Measurements from ENCODE around the gene CDON.
"Not testable (repeated sequence)": the region's sequence is repeated elsewhere in the genome, so short reads cannot be mapped to it uniquely, and the experiment has no call there.

Gene CDON

DNA sequence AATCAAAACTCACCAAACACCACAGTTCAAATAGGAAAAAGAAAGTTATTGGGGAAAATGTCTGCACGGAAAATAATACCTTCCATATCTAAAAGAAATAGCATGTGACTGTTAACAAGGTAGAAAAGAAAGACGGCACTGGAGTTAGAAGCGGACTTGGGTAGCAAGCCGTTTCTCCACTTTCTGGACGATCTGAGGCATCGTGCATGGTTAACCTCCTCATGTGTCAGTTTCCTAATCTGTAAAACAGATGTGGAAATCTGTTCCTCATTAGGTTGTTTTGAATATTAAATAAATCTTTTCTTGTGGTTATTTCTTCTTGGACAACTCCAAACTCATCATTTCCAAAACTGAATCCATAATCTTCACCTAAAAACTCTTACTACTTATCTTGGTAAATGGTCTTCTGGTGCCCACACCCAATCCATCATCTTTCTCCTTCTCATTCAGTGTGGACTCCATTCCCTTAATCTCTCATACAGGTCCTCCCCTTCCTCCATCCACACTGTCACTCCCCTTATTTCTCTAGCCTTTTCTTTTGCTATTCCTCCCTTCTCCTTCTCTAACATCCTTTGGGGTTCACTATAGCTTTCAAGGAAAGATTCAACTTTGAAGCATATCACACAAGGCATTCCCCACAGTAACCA lies 63.3 kb downstream of the CDON start:
- H3K4me3 Mint-ChIP-seq = no peak overlapping the region
- H3K9me3 Mint-ChIP-seq = no peaks in the 10 kb centered on the region
- no peaks in the 10 kb centered on the region for H3K4me1 Mint-ChIP-seq
- H3K36me3 Mint-ChIP-seq = peaks cover 7% of the 10 kb centered on the region
- no peaks in the 10 kb centered on the region for H3K27me3 Mint-ChIP-seq
- H3K27ac Mint-ChIP-seq = no peak overlapping the region

DNA sequence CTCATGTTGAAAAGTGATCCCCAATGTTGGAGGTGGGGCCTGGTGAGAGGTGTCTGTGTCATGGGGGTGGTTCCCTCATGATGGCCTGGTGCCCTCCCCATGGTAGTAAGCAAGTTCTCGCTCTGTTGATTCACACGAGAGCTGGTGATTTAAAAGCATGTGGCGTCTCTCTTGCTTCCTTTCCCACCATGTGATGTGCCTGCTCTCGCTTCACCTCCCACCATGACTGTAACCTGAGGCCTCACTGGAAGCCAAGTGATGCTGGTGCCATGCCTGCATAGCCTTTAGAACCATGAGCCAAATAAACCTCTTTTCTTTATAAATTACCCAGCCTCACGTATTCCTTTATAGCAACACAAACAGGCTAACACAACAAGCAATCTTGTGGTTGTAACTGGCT lies 64.4 kb downstream of the CDON start:
- H3K4me3 Mint-ChIP-seq = no peak overlapping the region
- H3K36me3 Mint-ChIP-seq = peaks cover 7% of the 10 kb centered on the region
- H3K27ac Mint-ChIP-seq = no peak overlapping the region
- H3K27me3 Mint-ChIP-seq = no peaks in the 10 kb centered on the region
- no peaks in the 10 kb centered on the region for H3K4me1 Mint-ChIP-seq
- no peaks in the 10 kb centered on the region for H3K9me3 Mint-ChIP-seq

DNA sequence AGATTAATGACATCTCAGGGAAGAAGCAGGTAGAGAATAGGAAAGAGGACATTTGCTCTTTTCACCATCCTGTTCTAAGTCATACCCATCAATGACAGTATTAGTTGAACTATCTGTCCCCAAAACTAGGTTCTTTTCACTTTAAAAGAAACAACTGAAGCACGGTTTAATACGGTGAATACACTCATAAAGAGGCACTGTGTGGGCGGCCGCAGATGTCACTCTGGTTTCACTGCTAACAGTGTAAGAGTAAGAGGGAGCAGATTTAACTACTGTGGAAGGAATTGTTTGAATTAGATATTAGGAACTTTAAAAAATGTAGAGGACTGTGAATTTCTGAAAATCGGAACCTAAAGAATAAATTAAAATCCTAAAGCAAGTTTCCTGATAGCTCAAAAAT lies 67.4 kb downstream of the CDON start:
- H3K27me3 Mint-ChIP-seq = no peaks in the 10 kb centered on the region
- no peaks in the 10 kb centered on the region for H3K9me3 Mint-ChIP-seq
- peaks cover 4% of the 10 kb centered on the region for H3K36me3 Mint-ChIP-seq
- H3K4me3 Mint-ChIP-seq = no peak overlapping the region
- no peak overlapping the region for H3K27ac Mint-ChIP-seq
- no peaks in the 10 kb centered on the region for H3K4me1 Mint-ChIP-seq

DNA sequence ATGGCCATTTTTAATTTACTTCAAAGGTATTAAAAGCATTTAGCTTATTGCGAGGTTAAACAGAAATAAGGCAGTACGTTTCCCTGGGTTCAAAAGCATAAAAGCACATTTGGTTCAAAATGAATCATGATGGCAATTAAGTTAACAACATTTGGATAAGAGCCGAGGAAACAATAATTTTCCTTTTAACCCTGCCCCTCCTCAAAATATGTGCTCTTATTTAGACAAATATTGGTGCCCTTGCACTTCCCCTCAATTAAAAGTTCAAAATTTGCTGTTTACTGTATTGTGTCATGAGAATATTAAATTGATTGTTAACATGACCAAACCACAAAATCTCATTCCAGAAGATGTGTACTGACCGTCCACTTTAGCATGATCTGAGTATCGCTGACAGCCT lies 68.2 kb downstream of the CDON start:
- no peak overlapping the region for H3K27ac Mint-ChIP-seq
- H3K36me3 Mint-ChIP-seq = peaks cover 5% of the 10 kb centered on the region
- no peaks in the 10 kb centered on the region for H3K27me3 Mint-ChIP-seq
- no peak overlapping the region for H3K4me3 Mint-ChIP-seq
- no peaks in the 10 kb centered on the region for H3K4me1 Mint-ChIP-seq
- H3K9me3 Mint-ChIP-seq = no peaks in the 10 kb centered on the region

DNA sequence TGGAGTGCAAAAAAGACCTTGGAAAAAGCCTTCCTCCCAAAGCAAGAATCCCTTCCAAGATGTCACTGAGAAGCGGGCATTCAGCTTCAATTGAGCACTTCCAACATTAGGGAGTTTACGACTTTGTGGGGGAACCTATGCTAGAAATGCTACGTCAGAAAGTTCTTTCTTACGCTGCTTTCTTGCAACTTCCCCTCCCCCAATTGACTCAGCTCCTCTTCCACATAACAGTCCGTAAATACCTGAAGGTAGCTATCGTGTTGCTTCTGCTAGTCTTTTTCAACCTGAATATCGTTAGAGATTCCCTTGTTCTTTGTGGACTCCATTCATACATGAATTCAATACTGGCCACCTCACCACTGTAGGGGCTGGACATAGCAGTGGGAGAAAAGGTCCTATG lies 69.8 kb downstream of the CDON start:
- Mint-ChIP-seq H3K4me1 (no peaks in the 10 kb centered on the region), H3K9me3 (no peaks in the 10 kb centered on the region), H3K27ac (no peak overlapping the region), H3K4me3 (no peak overlapping the region), H3K27me3 (no peaks in the 10 kb centered on the region), H3K36me3 (peaks cover 6% of the 10 kb centered on the region)

DNA sequence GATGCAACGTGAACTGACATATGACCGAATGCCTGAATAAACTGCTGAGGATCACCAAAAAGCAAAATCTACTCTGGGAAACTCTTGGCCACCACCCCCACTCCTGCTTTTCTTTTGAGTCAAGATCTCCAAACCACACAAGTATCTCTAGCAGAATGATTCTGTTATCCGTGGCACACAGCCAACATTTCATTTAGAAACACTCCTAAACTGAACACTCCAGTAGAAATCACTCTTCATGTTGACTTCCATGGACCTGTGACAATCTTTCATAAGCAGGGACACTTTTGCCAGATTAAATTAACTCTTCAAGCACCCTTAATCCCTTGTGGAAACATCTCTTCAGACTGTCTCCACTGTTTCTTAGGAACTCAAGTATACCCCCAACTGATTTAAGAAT lies 72.4 kb downstream of the CDON start:
- no peaks in the 10 kb centered on the region for H3K9me3 Mint-ChIP-seq
- H3K27ac Mint-ChIP-seq = no peak overlapping the region
- no peaks in the 10 kb centered on the region for H3K27me3 Mint-ChIP-seq
- no peak overlapping the region for H3K4me3 Mint-ChIP-seq
- H3K4me1 Mint-ChIP-seq = no peaks in the 10 kb centered on the region
- H3K36me3 Mint-ChIP-seq = peaks cover 7% of the 10 kb centered on the region

DNA sequence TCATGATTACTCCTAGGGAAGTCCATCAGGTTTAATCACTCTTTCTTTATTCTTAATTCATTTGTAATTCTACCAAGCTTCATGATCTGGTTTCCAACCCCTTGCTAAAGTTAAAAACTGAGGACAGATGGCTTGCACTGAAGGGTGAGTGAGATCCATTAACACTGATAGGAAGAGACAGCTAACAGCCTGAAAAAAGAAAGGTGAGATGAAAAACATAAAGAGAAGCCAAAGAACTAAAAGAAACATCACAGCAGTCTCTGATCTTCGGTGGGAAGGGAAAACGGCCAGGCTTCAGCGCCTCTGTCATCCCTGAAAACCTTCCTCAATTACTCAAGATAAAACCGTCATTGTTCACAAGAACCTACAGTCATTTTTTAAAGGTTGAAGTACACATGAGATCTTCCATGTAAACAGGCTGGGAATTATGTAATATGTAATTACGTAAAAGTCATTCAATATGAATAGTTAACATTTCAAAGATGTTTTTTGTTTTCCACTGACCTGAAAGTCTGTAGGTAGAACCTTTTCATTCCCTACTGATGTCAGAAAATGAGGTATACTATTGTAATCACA lies 75.5 kb downstream of the CDON start:
- Mint-ChIP-seq H3K36me3 (peaks cover 13% of the 10 kb centered on the region), H3K4me1 (no peaks in the 10 kb centered on the region), H3K27ac (no peak overlapping the region), H3K4me3 (no peak overlapping the region), H3K27me3 (no peaks in the 10 kb centered on the region), H3K9me3 (no peaks in the 10 kb centered on the region)

DNA sequence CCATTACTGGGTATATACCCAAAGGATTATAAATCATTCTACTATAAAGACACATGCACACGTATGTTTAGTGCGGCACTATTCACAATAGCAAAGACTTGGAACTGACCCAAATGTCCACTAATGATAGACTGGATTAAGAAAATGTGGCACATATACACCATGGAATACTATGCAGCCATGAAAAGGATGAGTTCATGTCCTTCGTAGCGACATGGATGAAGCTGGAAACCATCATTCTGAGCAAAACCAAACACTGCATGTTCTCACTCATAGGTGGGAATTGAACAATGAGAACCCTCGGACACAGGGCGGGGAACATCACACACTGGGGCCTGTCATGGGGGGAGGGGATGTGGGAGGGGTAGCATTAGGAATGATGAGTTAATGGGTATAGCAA lies 76.7 kb downstream of the CDON start:
- H3K27me3 Mint-ChIP-seq, H3K27ac Mint-ChIP-seq, H3K4me3 Mint-ChIP-seq, H3K4me1 Mint-ChIP-seq, H3K9me3 Mint-ChIP-seq: not testable (repeated sequence)
- peaks cover 13% of the 10 kb centered on the region for H3K36me3 Mint-ChIP-seq

DNA sequence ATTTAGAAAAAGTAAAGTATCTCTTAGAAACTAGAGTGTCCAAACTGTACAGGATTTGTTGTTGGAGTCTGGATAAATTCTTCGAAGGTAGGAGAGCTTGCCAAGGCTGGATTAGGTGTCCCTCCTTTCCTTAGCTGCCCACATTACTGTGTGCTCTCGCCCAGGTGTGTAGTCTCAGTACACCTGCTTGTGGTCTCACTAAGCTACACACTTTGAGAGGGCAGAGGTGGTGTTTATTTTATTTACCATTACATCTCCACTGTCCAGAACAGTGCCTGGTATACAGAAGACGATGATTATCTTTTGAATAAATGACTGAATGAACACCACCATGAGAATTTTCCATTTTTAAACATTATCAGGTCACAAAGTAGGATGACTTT lies 80.3 kb downstream of the CDON start:
- Mint-ChIP-seq H3K4me3 (no peak overlapping the region), H3K4me1 (no peaks in the 10 kb centered on the region), H3K27ac (no peak overlapping the region), H3K27me3 (no peaks in the 10 kb centered on the region), H3K36me3 (peaks cover 13% of the 10 kb centered on the region), H3K9me3 (no peaks in the 10 kb centered on the region)

DNA sequence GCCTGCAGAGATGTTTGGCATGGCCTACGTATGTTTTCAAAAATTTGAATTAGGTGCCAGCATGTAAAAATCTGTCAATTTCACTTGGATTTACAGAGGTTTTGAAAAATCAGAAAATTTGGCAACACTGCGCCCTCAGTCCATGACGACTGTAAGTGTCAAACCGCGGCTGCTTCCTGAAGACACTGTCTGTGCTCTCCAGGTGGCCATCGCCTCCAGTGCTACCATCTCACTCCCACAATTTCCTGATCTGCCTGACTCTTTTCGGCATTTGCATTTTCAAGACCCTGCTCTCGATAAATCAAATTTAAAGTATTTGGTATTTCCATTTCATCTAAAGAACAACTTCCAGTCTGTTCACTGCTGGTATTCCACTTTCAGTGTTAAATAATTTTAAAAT lies 82.2 kb downstream of the CDON start:
- no peak overlapping the region for H3K27ac Mint-ChIP-seq

DNA sequence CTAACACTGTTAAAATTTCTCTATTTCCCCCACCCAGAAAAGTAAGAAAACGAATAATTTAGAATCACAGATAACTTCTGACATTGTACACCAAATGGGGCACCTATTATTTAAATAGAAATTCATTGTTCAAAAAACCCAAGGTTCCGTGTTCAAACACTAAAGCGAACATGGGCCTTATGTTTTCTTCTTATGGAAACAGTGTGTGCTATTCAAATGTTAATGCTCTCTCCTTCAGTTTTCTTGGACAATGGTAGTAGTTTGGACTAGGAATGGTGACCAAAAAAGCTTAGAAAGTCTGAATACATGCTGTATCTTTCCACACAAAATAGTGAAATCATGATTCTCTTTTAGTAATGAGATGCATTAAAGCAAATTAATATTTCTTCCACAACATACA lies 83.2 kb downstream of the CDON start:
- H3K27ac Mint-ChIP-seq = no peak overlapping the region
- H3K9me3 Mint-ChIP-seq = no peaks in the 10 kb centered on the region
- H3K4me1 Mint-ChIP-seq = no peaks in the 10 kb centered on the region
- H3K4me3 Mint-ChIP-seq = no peak overlapping the region
- peaks cover 10% of the 10 kb centered on the region for H3K36me3 Mint-ChIP-seq
- H3K27me3 Mint-ChIP-seq = no peaks in the 10 kb centered on the region

More for the DNA sequence above, 82.2 kb downstream of the CDON start:
- no peaks in the 10 kb centered on the region for H3K9me3 Mint-ChIP-seq
- H3K27me3 Mint-ChIP-seq = no peaks in the 10 kb centered on the region
- no peak overlapping the region for H3K4me3 Mint-ChIP-seq
- no peaks in the 10 kb centered on the region for H3K4me1 Mint-ChIP-seq
- peaks cover 10% of the 10 kb centered on the region for H3K36me3 Mint-ChIP-seq

DNA sequence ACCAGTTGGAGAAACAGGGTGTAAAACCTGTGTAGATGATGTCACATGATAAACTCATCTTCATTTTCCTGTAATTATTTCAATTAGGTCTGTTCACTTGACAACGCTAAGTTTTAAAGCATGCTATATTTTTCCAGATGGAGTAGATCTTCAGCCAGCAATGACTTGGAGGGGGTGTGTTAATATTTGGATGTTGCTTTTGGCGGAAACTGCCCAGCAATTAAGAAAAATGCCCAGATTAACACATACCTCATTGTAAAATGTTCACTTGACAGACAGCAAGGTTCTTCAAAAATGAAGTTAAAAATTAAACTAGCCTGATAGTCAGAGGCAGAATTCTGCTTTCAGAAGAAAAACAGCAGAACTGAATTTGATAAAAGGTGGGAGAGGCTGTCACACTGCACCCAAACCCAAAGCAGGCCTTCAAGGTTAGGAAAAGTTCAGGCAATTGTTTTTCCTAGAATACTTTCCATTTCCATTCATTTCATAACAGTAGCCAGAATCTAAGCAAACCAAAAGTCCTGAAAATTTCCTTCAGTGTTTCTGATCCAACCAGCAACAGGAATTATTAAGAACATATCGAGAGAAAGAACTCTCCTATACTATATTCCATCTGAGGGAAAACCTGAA lies 83.8 kb downstream of the CDON start:
- Mint-ChIP-seq H3K4me1 (no peaks in the 10 kb centered on the region), H3K27ac (no peak overlapping the region), H3K4me3 (no peak overlapping the region), H3K36me3 (peaks cover 10% of the 10 kb centered on the region), H3K9me3 (no peaks in the 10 kb centered on the region), H3K27me3 (no peaks in the 10 kb centered on the region)

DNA sequence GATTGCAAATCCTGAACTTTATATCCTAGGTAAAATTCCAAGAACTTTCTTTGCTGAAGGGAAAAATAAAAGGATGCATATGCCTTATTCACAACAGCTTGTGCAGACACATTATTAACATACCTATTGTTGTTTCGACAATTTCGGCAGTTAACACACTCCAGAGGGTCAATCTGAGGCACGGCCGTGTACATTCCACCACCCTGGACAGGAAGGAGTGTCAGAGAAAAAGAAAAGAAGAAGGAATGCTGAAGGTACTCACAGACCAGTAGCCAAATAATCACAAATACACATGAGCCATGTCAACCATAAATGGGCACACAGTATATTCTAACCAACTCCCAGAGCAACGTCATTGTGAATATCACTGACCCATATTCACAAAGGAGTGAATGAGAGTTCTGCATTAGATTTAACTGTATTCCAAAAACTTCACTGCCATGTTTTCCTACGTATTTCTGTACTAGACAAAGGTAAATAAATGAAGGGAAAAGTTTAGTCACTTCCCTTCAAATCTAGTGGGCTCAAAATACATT lies 84.4 kb downstream of the CDON start:
- no peak overlapping the region for H3K4me3 Mint-ChIP-seq
- no peaks in the 10 kb centered on the region for H3K9me3 Mint-ChIP-seq
- H3K27me3 Mint-ChIP-seq = no peaks in the 10 kb centered on the region
- H3K36me3 Mint-ChIP-seq = peaks cover 6% of the 10 kb centered on the region
- no peak overlapping the region for H3K27ac Mint-ChIP-seq
- no peaks in the 10 kb centered on the region for H3K4me1 Mint-ChIP-seq

DNA sequence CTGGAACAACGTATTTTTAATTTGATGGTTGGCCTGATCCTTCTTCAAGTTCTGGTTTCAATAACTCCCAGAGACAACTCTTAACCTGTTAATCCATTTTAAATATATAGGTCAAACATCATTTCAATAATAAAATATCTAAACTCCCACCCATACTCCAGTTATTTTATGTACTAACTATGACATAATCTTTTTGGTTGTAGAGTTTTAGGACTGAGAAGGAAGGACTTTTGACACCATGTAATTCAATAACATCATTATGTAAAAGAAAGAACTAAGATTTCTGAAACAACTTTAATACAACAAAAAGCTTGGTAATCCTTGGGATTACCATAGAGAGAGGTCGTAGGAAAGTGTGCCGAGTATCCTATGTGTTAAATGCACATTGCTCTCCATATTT lies 85.3 kb downstream of the CDON start:
- no peak overlapping the region for H3K27ac Mint-ChIP-seq
- H3K9me3 Mint-ChIP-seq = no peaks in the 10 kb centered on the region
- no peak overlapping the region for H3K4me3 Mint-ChIP-seq

DNA sequence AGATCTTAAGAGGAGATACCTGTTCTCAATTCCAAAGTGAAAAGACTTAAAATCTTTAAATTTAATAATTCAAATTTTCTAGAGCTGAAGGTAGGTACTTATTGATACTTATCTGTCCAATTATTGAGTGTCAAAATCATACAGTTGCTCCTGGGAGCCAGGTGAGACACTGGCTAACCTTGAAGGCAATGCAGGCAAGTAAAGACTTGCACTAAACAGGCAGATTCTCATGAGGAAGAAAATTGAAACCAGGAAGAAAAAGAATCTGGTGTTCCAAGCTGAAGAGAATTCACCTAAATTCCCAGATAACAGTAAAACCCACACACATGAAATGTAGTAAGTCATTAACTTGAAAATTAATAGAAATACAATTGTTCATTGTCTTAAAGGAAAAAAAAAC lies 86.5 kb downstream of the CDON start:
- Mint-ChIP-seq H3K27me3 (no peaks in the 10 kb centered on the region), H3K4me3 (no peak overlapping the region), H3K4me1 (no peaks in the 10 kb centered on the region), H3K36me3 (peaks cover 2% of the 10 kb centered on the region), H3K9me3 (no peaks in the 10 kb centered on the region), H3K27ac (no peak overlapping the region)

More for the DNA sequence above, 85.3 kb downstream of the CDON start:
- no peaks in the 10 kb centered on the region for H3K4me1 Mint-ChIP-seq
- peaks cover 2% of the 10 kb centered on the region for H3K36me3 Mint-ChIP-seq
- H3K27me3 Mint-ChIP-seq = no peaks in the 10 kb centered on the region

DNA sequence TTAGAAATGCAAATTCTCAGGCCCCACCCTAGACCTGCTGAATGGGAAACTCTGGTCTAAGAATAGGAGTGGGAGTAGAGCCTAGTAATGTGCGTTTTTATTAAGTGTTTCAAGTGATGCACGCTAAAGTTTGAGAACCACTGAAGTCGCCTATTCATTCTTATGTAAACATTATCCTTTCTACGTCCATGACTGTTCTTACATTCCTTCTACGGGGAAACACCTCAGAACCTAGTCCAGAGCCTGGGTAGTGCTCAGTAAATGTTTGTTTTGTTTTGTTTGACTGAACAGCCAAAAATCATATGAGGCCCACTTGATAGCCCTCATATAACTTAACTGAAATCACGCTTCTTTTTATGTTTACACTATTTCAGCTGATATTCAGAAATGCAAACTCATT lies 87.0 kb downstream of the CDON start:
- Mint-ChIP-seq H3K4me3 (no peak overlapping the region), H3K36me3 (peaks cover 2% of the 10 kb centered on the region), H3K27ac (no peak overlapping the region), H3K27me3 (no peaks in the 10 kb centered on the region), H3K4me1 (no peaks in the 10 kb centered on the region), H3K9me3 (no peaks in the 10 kb centered on the region)

Data from activated naive CD4-positive, alpha-beta T cell treated with anti-CD3 and anti-CD28 coated beads, Interleukin-2, amount 50 U/mL, for 24 hours (primary cell).